Activated CD8-positive, alpha-beta memory T cell treated with anti-CD3 and anti-CD28 coated beads for 4 hours (primary cell): ENCODE measurements around the gene FGD5.

Source experiments
- DNase-seq, 2 donors: peaks; one replicate each; pipeline ENCODE4 v3.0.0-alpha.2; 2020; ENCODE audit warnings: low read depth in 2 of 2

FGD5 gene

DNA sequence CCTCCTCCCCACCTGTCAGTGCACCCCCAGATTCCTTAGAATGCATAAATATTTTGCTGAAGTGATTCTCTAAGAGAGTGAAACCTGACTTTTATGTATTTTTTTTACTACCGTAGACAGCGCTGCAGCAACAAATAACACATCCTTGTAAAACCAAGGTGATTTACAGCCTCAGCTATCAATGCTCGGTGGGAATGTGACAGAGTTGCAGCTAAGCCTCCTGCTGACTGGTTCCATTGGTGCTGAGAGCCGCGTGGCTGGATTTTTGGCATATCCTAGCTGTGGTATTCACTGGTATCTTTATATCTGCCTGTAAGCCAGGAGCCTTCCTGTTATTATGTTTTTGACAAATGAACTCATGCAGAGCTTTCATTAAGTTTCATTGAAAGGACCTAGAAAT is 11.0 kb downstream of the FGD5 start:
- DNase-seq: no peak

DNA sequence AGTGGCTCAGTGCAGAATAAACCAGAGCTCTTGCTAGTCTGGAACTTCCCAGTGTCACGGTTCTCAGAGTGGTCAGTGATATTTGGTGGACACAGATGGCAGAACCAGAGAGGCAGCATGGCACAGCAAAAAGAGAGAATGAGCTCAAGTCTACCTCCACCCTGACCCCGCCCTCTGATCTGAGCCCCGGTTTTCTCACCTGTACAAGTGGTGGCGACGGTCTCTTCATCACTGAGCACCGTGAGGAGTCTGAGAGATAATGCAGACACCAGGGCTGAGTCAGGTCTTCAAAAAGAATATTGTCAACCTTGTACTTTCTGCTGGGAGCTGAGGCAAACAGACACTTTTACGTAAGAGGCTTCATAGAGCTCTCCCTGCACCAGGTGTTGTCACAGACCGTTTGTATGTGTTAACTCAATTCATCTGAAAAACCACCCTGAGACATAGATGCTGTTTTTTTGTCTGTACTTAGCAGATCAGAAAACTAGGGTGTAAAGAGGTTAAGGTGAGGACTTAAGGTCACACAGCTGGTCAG is 13.2 kb downstream of the FGD5 start:
- DNase-seq: no peak

DNA sequence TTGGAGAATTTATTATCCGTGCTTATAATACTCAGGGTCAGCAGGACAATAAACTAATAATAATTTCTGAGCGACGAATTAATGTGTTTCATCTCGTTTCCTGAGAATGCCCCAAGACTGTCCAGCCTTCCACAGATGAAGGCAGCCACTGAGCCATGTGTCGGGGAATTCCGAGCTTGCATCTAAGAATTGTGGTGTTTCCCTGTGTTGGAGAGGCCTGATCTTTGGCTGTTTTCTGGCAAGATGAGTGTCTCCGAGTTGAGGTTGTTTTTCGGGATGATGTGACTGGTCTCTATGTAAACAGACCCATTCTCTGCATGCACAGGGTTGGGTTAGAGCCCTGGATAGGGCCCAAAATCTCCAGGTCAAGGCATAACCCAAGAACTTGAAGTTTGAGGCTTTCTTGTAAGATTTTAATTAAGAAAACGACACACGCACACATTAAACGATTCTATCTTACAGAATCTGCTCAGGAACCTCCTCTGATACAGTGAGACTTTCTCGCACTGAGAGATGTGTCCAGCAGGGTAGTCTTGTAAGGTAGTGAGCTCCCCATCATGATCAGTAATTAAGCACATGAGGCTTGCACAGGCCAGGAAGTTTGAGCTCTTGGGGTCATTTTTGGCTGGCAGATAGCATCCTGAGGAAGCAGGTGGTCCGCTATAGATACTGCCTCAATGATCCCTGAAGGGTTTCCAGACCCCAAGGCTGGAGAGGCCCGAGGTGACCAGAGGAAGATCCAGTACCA is 14.4 kb downstream of the FGD5 start:
- DNase-seq: no peak

DNA sequence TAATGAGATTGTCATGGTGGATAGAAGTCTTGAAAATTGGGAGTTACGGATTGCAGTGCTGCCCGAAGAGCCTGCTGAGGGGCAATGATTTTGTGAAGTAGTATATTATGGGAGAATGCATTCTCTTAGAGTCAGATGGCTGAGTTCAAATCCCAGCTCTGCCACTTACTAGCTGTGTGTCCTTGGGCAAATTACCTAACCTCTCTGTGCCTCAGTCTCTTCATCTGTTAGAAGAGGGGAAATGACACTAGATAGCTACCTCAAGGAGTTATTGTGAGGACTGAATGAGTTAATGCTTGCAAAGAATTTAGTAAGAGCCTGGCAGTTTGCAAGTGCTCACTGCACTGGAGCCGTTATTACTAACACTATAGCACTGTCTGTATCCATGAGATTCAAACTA is 15.4 kb downstream of the FGD5 start:
- no peak for DNase-seq

DNA sequence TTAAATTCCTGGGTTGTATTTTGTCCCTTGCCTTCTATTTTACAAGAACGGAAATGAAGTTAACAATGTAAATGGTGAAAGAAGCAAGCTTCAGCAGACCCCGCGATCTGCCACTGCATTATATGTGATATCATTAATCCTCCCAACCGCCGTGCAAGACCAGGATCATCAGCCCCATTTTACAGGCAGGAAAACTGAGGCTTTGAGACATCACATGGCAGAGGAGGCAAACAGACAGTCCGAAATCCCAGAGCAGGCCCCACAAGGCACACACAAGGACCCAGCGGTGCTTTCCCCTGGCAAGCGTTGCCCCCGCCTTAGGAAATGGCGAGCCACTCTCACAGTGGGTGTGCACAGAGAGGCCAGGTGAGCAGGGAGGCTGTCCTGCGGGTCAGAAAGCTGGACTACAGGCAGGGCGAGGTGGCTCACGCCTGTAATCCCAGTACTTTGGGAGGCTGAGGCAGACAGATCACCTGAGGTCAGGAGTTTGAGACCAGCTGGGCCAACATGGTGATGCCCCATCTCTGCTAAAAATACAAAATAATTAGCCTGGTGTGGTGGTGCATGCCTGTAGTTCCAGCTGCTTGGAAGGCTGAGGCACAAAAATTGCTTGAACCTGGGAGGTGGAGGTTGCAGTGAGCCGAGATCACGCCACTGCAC is 16.2 kb downstream of the FGD5 start:
- no peak for DNase-seq

DNA sequence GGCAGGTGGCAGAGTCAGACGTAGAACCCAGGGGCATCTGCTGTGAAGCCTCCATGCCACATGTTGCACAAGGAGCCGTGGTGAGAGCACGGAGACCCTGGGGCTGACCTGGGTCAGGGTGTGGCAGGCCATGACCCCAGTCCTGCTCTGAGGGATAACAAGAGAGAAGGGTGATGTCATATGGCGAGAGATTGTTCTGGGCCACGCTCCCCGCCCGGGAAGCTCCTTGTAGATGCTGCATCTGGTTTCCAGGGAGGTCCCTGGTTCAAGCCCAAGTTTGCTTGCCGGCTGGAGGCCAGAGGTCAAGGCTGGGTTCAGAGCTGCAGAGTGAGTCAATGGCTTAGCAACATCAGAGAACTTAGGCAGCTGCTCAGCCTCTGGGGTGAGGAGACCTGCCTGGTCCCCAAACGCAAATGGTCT is 17.3 kb downstream of the FGD5 start:
- DNase-seq: no peak

DNA sequence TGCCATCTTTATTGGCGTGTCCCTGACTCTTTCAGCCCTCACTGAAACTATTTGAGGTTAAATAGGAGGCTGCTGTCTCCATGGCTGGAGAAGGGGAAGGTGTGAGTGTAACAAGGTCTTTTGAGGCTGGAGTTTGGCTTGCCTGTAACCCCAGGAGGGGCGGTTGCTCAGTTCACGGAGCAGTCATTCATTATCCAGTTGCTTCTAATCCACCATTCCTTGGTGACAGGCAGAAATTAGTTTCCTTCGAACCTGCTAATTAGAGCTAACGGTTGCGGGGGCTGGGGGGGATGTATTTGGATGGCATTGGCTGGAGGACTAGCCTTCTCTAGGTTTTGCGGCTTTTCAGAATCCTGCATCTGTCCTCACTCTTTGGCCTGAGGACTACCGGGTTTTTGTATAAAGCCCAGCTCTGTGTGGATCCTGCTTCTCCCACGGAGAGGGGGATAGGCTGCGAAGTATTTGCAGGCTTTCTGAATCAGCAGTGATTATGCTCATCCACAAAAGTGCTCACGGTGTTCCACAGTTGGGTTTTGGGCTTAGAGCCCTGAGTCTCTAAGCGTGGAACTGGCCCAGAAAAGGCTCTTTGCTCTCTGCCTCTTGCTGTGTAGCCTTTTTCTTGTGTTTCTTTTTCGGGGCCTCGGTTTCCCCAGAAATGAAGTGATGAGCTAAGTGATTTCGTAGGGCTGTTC is 18.6 kb downstream of the FGD5 start:
- DNase-seq: no peak

DNA sequence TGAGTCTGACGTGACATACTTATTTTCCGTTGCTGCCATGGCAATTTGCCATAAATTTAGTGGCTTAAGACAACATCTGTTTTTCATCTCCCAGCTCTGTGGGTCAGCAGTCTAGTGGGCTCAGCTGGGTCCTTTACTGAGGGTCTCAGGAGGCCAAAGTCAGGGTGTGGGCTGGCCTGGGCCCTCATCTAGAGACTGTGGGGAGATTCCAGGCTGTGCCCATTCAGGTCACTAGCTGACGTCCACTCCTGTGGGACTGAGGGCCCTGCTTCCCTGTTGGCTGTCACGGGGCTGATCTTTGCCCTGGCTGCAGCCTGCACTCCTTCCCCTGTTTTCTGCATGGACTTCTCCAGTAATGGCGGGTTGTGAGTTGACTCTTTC is 19.1 kb downstream of the FGD5 start:
- DNase-seq: no peak

DNA sequence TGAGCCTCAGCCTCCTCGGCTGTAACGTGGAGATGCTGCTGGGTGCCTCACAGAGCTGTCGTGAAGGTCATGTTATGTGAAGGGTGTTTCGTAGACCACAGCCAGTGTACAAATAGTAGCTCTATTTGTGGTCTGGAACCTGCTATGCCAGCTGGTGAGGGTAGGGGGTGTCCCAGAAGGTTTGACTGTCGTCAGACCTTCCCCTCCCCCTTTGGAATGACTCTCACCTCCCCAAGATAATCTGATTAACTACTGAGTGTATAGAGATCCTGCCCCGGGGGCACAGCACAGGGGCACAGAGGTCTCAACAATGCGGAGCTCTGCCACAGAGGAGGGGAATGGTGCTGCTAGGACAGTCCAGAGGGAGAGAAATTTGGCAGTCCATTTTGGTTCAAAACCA is 20.5 kb downstream of the FGD5 start:
- DNase-seq: no peak

DNA sequence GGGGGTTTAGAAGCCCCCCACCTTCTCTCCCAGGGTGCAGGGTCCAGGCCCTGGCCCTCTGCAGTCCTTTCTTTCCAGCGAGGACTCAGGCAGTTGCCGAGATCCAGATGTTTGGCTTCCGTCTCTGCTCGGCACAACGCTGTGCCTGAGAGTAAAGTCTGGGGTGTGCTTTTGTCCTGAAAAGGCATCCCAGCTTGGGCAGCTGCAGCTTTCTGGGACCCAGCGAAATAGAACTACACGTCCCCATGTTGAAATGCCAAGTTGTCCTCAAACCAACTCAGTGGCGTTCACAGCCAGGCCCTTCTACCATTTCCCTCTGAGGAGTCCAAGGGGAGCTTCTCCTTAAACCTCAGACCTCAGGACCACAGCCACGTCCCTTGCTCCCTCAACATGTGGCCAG is 23.1 kb downstream of the FGD5 start:
- no peak for DNase-seq

DNA sequence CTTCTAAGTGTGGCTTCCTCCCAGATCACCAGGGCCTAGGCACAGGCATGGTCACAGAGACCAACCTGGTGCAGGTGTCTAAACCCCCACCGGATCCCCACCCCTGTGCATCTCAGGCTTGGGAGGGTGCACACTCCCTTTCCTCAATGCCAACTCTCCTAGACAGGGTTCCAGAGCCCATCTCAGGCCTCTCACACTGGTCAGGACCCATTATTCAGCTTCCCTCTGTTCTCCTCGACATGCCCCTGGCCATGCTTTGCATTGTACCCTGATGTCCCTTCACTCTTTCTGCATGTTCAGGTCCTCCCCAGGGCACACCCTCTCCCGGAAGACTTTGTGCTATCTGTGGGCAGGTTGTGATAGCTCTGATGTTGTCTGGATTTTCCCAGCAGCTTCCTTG is 23.5 kb downstream of the FGD5 start:
- DNase-seq: no peak

DNA sequence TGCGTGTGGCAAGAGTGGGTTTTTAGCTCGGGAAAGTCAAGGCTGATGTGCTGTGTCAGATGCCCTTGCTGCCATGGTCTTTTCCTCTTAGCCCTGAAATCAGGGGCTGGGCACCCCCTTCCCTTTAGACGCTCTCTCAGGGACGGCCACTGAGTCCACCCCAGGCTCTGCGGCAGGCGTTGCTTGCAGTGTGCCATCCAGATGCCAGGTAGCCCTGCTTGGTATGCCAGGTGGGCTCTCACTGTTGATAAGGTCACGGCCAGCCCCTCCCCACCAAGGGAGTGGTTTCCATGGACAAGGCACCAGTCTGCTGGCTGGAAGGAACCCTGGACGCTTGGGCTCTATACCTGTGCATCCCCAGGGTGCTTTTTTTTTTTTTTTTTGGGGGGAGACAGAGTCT is 24.6 kb downstream of the FGD5 start:
- DNase-seq: no peak

DNA sequence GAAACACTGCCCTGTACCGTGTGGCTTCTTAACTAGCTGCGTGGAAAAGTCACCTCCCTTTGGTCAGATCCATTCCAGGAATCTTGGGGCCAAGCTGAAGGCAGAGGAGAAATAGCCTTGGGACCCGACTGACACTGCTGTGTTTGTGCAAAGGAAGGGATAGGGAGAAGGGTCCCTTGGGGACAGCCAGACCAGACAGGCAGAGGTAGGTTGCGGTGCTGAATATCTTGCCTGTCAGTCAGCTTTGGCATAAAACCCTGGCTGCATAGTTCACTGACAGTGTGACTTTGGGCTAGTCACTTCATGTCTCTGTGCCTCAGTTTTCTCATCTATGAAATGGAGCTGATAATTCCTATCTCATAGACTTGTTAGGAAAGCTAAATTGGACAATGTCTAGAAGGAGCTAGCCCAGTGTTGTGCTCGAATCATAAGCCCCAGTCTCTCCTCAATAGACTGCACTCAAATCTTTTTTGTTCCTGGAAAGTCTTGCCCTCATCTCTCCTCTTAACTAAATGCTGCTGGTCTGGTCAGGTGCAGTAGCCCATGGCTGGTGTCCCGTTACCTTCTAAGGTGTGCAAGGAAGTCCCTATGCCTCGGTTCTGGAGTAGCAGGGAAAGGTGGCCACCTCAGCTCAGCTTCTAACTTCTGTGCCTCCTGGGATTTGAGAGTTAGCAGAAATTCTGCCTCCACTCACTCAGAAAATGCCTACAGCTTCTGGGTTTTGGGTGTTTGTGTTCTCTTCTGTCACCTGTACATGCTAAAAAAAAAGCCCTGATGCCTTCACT is 25.8 kb downstream of the FGD5 start:
- no peak for DNase-seq

DNA sequence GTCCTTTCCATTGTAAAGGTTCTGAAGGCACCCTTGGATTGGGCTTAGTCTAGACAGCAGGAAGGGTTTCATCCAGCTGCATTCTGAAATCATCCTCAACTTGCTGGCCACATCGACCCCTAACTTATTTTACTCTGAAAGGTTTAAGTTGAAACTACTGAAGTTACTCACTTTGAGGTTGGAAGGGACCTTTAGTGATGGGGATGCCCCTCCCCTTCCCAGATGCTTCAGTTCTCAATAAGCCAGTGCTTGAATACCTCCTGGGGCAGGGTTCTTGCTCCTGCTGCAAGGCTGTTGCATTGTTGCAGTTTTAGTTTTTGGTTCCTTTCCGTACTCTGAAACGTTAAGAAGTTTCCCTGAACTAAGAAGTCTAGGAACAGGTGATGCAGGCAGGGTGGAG is 26.4 kb downstream of the FGD5 start:
- no peak for DNase-seq

DNA sequence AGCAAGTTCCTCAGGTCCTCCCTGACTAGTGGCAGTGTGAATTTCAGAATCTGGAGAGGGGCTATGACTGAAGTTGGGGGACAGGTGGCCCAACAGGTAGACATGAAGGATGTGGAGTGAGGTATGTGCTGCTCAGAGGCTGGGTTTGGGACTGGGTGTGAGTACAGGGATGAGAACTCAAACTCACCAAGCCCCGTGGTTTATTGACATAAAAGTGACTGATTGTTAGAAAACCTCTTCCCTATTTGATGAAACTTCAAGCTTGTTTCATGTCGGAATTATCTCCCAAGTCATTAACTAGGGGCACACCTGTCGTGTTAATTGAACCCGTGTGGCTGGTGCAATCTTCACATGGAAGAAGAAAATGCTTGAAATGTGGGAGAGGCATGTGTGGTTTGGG is 27.1 kb downstream of the FGD5 start:
- no peak for DNase-seq

DNA sequence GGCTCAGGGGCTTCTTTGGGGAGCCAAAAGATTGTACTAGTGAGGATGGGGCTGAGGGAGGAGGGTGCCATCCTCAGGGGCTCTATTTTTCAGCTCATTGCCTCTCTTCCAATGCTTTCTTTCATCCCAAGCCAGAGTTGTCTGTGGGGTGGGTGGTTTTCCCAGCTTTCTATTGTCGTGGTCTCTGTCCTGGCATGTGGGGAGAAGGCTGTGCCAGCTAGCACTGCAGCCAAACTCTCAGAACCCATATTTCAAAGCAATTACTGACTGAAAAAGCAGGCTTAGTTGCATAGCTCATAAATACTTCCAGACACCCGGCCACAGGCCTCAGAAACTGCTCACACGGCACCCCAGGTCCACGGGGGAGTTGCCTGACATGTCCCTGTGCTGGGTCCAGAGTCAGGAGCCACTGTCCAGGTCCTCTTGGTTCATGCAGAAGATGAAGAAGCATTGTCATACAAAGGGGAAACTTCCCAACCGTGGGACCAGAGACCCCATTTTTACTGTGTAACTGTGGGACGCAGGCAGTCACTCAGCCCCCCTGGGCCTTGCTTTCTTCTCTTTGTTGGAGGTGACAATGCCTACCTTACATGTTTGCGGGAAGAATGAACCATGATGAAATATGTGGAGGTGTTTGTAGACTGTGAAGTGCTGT is 27.6 kb downstream of the FGD5 start:
- no peak for DNase-seq

DNA sequence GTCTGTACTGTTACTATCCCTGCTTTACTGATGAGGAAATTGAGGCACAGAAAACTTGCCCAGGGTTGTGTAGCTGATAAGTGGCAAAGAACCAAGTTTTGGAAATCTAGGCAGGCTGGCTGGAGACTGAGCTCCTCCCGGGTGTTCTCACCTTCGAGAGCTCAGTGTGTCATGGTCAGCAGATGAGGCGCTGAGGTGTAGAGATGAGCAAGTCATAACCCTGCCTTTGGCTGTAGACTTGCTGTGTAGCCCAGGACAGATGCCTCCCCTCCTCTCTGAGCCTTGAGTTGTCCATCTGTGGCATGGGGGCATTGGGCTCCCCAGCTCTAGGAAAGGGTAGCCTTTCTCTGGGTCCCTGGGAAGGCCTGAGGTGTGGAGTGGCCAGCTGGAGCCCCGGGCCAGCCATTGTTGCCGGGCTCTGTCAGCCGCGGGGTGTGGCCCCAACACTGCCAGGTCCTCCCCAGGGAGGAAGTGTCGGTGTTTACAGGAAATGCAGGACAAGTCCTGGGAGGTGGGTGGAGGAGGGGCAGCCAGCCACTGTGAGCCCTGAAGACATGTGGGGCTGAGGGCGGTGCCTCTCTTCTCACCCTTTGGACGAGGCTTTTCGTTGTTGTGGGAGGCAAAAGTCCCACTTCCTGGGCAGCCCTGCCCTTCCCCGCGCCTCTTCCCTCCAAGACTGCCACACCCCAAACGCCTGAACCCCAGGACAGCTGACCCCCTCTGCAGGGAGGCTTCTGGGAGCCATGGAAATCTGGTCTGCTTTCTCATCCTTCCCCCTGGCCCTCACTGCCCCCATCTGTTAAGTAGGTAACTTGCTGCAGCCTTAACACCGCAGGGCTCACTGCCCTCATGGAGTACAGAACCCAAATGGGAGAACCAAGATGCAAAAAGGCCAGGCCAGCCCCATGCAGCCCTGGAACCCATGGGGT is 29.1 kb downstream of the FGD5 start:
- DNase-seq: no peak

DNA sequence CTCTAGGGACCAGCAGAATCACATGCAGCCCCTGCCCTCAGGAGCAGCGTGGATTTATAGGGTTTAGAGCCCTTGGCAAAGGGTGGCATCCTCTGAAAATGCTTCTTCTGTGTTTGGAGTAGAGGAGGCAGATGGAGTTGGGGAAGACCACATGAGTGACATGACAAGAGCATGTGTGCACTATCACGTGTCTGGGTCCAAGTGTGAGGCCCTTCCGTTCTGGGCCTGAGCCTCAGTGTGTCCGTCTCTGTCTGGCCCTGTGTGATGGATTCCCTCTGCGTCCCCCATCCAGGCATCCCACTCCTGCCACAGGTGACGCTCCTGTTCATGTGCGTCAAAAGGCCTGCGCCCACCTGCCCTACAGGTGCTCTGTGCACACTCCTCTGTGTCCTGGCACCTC is 30.1 kb downstream of the FGD5 start:
- DNase-seq: no peak

DNA sequence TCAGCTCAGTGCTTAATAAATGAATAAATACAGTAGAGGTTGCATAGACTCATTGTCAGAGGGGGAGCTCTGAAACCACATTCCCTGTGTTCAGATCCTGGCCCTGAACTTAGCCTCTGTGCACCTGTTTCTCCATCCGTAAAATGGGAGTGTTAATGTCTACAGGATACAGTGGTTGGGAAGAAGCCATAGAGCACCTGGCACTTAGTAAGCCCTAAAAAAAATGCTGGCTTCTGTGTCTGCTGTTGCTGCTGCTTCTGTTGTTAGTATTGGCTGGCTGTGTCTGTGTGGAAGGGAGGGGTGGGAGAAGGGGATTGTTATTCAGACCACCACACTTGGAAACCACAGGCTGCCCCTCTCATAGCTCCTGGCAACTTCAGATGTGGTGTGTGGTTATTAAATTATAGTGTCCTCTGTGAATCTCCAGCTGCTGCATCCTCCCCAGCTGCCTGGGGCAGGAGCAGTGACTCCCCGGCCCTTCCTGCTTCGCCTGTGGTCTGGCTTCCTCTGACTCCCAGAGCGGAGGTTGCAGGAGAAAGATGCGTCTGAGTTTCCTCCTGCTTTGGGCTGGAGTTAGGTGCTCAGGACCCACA is 31.0 kb downstream of the FGD5 start:
- no peak for DNase-seq

DNA sequence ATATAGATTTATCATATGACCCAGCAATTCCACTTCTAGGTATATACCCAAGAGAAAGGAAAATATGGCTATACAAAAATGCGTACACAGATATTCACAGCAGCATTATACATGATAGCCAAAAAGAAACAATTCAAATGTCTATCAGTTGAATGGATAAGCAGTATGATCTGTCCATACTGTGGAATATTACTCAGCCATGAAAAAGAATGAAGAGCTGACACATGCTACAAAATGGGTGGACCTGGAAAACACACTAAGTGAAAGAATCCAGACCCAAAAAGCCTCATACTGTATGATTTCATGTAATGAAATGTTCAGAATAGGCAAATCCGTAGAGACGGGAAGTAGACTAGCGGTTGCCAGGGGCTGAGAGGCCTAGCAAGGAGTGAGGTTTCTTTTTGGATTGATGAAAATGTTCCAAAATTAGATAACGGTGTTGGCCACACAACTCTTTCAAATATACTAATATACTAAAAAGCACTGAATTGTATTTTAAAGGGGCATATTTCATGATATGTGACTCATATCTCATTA is 33.4 kb downstream of the FGD5 start:
- DNase-seq: no peak
